Right atrium auricular region (tissue), 2 donors: Measurements from ENCODE around the gene GRIK1. TPM values are rescaled to one million over a fixed set of nuclear protein-coding genes. Genes with fewer than 3 reads are reported as not detected.

Experiments used
- DNase-seq: peaks from one replicate; pipeline ENCODE4 v3.0.0-alpha.2; 2019; ENCODE audit warnings: low spot score
- H3K27ac ChIP-seq, 2 donors: fragments of 200-600 bp; sonication (generic); 1 replicate in 1 of 2; 2 replicates in 1 of 2; pipeline ENCODE4 v1.5.1; 2016 to 2019
- H3K27me3 ChIP-seq, 2 donors: fragments of 200-600 bp; sonication (generic); one replicate each; pipeline versions ENCODE4 v1.5.1 to v1.6.0; 2017 to 2019
- H3K36me3 ChIP-seq: fragments of 200-600 bp; sonication (generic); one replicate; pipeline ENCODE4 v1.5.1; 2016
- H3K4me1 ChIP-seq, 2 donors: fragments of 200-600 bp; sonication (generic); one replicate each; pipeline versions ENCODE4 v1.5.1 to v1.6.0; 2017 to 2019
- H3K4me3 ChIP-seq, 2 donors: fragments of 200-600 bp; sonication (generic); 1 replicate in 1 of 2; 2 replicates in 1 of 2; pipeline ENCODE4 v1.5.1; 2017 to 2019; ENCODE audit warnings: mild to moderate bottlenecking in 1 of 2, moderate library complexity in 1 of 2
- H3K9me3 ChIP-seq, 2 donors: fragments of 200-600 bp; sonication (generic); one replicate each; pipeline ENCODE4 v1.5.1; 2019
- CTCF ChIP-seq, 2 donors: fragments of 200-600 bp; sonication (generic); IDR thresholded peaks; one replicate each; pipeline ENCODE4 v1.5.1; 2019; ENCODE audit warnings: antibody characterized with exemption in 2 of 2
- total RNA-seq, 2 donors: library from RNA; depleted of rRNA; stranded (reverse); fragments of >200 nt; gene quantifications; one replicate each; pipeline ENCODE4 v1.1.0, GENCODE V29; 2016

GRIK1 gene
- total RNA-seq, 2 donors from 2014 or later, result not detected

GRCh38 chr21:29718081-29718815, 221.5 kb downstream of the GRIK1 start:
- TF ChIP-seq CTCF (IDR thresholded peaks at IDR 0.05), result no peak
- Histone ChIP-seq H3K27me3 (no peaks in the 10 kb centered on the region), H3K4me1 (no peaks in the 10 kb centered on the region), H3K27ac (no peak overlapping the region), H3K36me3 (no peaks in the 10 kb centered on the region), H3K4me3 (no peak overlapping the region), H3K9me3 (no peaks in the 10 kb centered on the region)
- DNase-seq, result no peak

GRCh38 chr21:29717659-29718058, 222.1 kb downstream of the GRIK1 start:
- Histone ChIP-seq H3K4me1 (no peaks in the 10 kb centered on the region), H3K36me3 (no peaks in the 10 kb centered on the region), H3K27ac (no peak overlapping the region), H3K9me3 (no peaks in the 10 kb centered on the region), H3K27me3 (no peaks in the 10 kb centered on the region), H3K4me3 (no peak overlapping the region)
- no peak for TF ChIP-seq CTCF (IDR thresholded peaks at IDR 0.05)
- DNase-seq, result no peak

GRCh38 chr21:29716753-29717152, 223.0 kb downstream of the GRIK1 start:
- Histone ChIP-seq H3K36me3 (no peaks in the 10 kb centered on the region), H3K27ac (no peak overlapping the region), H3K4me1 (no peaks in the 10 kb centered on the region), H3K27me3 (no peaks in the 10 kb centered on the region), H3K9me3 (no peaks in the 10 kb centered on the region), H3K4me3 (no peak overlapping the region)
- no peak for TF ChIP-seq CTCF (IDR thresholded peaks at IDR 0.05)
- DNase-seq, result no peak

- no peaks in the 10 kb centered on the region for H3K9me3 ChIP-seq
- DNase-seq, result no peak
- TF ChIP-seq CTCF (IDR thresholded peaks at IDR 0.05), result no peak
- no peak overlapping the region for H3K4me3 ChIP-seq
- no peaks in the 10 kb centered on the region for H3K4me1 ChIP-seq
- no peak overlapping the region for H3K27ac ChIP-seq
- no peaks in the 10 kb centered on the region for H3K36me3 ChIP-seq
- no peaks in the 10 kb centered on the region for H3K27me3 ChIP-seq
These were observed 224.7 kb downstream of the GRIK1 start for GRCh38 chr21:29715089-29715488.

GRCh38 chr21:29712818-29713217, 227.0 kb downstream of the GRIK1 start:
- TF ChIP-seq CTCF (IDR thresholded peaks at IDR 0.05), result no peak
- no peaks in the 10 kb centered on the region for H3K4me1 ChIP-seq
- no peak overlapping the region for H3K4me3 ChIP-seq
- H3K36me3 ChIP-seq, result no peaks in the 10 kb centered on the region
- H3K27ac ChIP-seq, result no peak overlapping the region
- no peaks in the 10 kb centered on the region for H3K9me3 ChIP-seq
- no peaks in the 10 kb centered on the region for H3K27me3 ChIP-seq
- DNase-seq, result no peak

GRCh38 chr21:29711236-29711635, 228.6 kb downstream of the GRIK1 start:
- DNase-seq, result no peak
- H3K27ac ChIP-seq, result no peak overlapping the region
- no peak overlapping the region for H3K4me3 ChIP-seq

More at GRCh38 chr21:29711236-29711635, 228.6 kb downstream of the GRIK1 start:
- no peaks in the 10 kb centered on the region for H3K36me3 ChIP-seq
- H3K4me1 ChIP-seq, result no peaks in the 10 kb centered on the region
- no peaks in the 10 kb centered on the region for H3K27me3 ChIP-seq
- TF ChIP-seq CTCF (IDR thresholded peaks at IDR 0.05), result no peak
- no peaks in the 10 kb centered on the region for H3K9me3 ChIP-seq
